Stimulated activated CD4-positive, alpha-beta T cell treated with anti-CD3 and anti-CD28 coated beads, Interleukin-15, amount 100 ng/mL, for 1 hour (primary cell): ENCODE measurements around the gene BCR.

Source experiments
- DNase-seq, 2 donors: peaks; one replicate each; pipeline ENCODE4 v3.0.0-alpha.2; 2020; ENCODE audit warnings: low read depth in 1 of 2, low spot score in 1 of 2

The BCR gene

GRCh38 chr22:23193882-23194281 lies 13.6 kb downstream of the BCR start:
- no peak for DNase-seq

- DNase-seq: no peak
These were observed 15.9 kb downstream of the BCR start for GRCh38 chr22:23196165-23196564.

GRCh38 chr22:23197836-23198235 lies 17.5 kb downstream of the BCR start:
- no peak for DNase-seq

GRCh38 chr22:23199159-23199558 lies 18.9 kb downstream of the BCR start:
- DNase-seq: no peak

- no peak for DNase-seq
These were observed 20.6 kb downstream of the BCR start for GRCh38 chr22:23200898-23201297.

GRCh38 chr22:23202812-23203451 lies 22.6 kb downstream of the BCR start:
- DNase-seq: no peak

- DNase-seq: no peak
These were observed 23.3 kb downstream of the BCR start for GRCh38 chr22:23203452-23204124.

- no peak for DNase-seq
These were observed 23.8 kb downstream of the BCR start for GRCh38 chr22:23204125-23204488.

GRCh38 chr22:23204541-23205157 lies 24.3 kb downstream of the BCR start:
- DNase-seq: no peak

- DNase-seq: no peak
These were observed 25.2 kb downstream of the BCR start for GRCh38 chr22:23205339-23206049.

GRCh38 chr22:23206915-23207314 lies 26.6 kb downstream of the BCR start:
- no peak for DNase-seq

- no peak for DNase-seq
These were observed 27.6 kb downstream of the BCR start for GRCh38 chr22:23207729-23208393.

GRCh38 chr22:23210428-23211170 lies 30.3 kb downstream of the BCR start:
- no peak for DNase-seq

GRCh38 chr22:23211622-23212021 lies 31.3 kb downstream of the BCR start:
- no peak for DNase-seq

- no peak for DNase-seq
These were observed 32.0 kb downstream of the BCR start for GRCh38 chr22:23212061-23213021.

GRCh38 chr22:23213022-23213555 lies 32.8 kb downstream of the BCR start:
- no peak for DNase-seq

- DNase-seq: no peak
These were observed 33.4 kb downstream of the BCR start for GRCh38 chr22:23213581-23214334.

GRCh38 chr22:23214398-23214797 lies 34.1 kb downstream of the BCR start:
- DNase-seq: no peak
